NCI-H187 (cell line): ENCODE results near the gene DUSP10.

Experiments
- DNase-seq, 2 experiments: peaks; one replicate each; lab custom pipeline; 2025; lab: John Stamatoyannopoulos, UW

Gene DUSP10

GRCh38 chr1:221729771-221730330 lies 12.0 kb downstream of the DUSP10 start:
- DNase-seq = no peak

- no peak for DNase-seq
These were observed 13.8 kb downstream of the DUSP10 start for GRCh38 chr1:221728037-221728505.

DNA sequence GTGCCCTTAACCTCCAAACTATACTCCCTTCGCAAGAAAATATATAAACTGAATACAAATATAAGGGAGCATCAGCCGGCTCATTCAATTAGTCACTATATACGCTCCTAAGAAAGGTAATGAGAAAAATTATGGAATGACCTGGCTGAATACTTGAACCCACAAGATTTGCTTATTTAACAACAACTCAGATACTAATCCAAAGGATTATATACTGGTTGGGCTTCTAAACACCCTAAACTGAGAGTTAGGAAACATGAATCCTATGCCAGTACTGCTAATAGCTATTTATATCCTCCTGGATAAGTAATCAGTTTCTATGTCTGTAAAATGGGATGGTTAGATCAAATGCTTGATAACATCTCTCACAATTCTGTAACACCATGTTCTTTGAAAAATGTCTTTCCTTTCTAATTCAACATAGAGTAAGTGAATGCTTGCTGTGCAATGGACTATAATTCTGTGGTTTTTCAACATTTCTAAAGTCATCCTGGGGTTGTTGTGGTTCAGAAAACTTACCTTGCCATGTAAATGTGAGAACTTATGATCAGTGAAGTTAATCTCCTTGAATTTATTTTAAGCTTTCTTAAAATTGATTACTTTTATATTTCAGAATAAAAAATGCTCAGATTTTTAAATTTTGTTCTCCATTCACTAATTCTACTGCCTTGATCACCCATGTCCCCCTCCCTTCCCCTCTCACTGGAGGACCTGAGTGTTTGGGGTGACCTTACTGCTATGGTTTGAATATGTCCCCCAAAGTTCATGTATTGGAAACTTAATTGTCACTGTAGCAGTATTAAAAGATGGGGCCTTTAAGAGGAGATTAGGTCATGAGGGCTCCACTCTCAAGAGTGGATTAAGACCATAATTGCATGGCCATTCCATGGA lies 14.5 kb downstream of the DUSP10 start:
- no peak for DNase-seq

GRCh38 chr1:221725735-221726672 lies 15.9 kb downstream of the DUSP10 start:
- DNase-seq = no peak

DNA sequence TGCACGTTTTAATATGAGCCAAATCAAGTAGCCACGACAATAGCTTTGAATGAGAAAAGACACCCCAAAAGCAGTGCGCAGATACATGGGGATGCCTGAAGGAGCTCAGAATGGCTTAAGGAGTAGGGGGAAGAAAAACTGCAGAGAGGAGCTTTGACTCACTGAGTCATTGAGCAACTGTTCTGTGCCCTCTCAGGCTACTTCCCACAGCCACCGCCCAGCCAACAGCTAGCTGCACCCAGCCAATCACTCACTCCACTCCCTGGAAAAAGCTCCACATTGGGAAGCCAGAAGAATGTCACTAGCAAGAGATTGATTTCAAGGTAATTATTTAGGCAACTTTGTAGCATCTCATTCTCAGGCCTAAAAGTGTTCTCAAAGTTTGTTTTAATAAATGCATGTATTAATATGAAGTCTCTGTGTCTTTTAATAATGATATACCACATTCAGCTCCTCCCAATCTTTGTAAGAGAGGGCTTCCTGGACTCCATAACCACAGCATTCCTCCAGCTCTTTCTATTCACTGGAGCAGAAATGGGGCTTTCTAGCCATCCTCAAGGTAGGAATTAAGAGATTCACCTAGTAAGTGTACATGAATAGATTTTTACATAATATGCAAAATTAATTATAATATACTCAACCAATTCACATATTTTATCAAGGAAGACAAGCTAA lies 16.8 kb downstream of the DUSP10 start:
- DNase-seq = no peak

- DNase-seq = no peak
These were observed 18.0 kb downstream of the DUSP10 start for GRCh38 chr1:221723848-221724236.

DNA sequence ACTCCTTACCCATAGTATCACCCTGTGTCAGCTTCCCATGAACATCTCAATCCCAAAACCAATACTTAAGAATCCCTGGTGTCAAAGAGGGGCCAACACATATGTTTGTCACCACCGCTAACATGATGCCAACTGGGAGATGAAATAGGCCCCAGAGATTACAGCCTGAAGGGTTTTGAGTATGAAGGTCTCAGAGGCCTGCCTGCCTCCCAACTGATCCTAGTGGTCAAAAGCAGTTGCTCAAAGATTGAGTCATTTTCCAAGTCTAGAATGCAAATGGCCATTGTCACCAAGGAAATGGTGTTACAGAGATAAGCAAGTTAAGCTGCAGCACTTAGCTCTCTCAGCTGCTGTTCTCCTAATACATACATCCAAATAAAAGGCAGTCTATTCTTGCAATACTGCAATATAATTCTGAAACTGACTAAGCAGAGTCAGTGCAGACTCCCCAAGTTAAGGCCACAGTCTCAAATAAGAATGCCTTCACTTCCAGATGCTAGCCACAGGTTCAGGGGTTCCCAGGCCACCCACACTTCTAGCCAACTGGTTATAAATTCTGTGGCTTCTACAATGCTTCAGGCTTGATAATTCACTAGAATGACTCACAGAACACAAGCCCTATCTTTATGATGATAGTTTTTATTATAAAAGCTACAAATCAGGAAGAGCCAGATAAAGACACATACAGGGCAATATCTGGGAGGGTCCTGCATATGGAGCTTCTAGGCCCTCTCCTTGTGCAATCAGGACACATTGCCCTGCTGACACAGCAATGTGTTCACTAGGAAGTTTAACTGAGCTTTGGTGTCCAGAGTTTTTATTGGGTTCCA lies 18.7 kb downstream of the DUSP10 start:
- DNase-seq = no peak

DNA sequence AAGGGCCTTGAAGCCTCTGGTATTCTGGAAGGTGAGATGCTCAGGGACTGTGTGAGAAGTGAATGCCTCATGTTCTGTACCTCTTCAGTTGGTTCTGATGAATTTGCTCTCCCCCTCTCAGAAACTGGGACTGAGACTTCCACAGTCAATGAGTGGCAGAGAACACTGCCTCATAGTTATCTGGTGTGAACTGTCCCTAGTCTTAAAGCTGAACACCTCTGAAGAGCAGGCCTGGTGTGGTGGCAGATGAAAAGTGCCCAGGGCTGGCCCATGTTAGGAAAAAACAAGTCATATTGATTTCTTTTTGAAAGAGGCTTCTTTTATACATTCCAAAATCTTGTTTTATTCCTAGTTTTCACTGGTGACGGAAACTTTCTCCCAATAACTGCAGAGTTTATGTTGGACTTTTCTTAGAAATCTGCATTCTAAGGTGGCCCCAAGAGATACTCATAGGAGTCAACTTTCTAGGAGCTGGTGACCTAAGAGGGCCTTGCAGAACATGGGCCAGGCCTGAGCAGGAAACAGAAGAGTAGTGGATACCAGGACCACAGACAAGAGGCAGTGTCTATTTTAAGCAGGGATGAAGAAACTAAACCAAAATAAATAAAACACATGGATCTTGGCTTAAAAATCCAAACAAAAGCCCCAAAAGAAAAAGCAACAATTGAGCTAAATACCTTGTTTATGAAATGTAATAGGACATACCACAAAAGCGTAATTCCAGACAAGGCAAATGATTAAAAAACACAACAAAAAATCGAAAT lies 19.5 kb downstream of the DUSP10 start:
- DNase-seq = no peak

DNA sequence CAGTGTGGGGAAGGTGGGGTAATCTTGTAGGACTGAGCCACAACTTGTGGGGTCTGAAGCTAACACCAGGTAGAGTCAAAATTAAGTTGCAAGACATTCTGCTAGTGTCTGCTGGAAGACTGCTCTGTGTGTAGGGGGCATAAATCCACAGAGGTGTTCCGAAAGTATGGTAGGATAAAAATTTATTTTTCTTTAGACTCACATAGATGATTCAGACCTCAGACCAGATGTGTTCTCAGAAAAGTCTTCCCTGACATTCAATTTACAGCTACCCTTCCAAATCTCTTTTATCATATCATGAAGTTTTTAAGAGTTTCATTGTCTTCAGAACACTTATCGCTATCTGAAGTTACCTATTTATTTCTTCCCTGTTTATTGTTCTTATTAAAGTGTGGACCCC lies 21.3 kb downstream of the DUSP10 start:
- no peak for DNase-seq

DNA sequence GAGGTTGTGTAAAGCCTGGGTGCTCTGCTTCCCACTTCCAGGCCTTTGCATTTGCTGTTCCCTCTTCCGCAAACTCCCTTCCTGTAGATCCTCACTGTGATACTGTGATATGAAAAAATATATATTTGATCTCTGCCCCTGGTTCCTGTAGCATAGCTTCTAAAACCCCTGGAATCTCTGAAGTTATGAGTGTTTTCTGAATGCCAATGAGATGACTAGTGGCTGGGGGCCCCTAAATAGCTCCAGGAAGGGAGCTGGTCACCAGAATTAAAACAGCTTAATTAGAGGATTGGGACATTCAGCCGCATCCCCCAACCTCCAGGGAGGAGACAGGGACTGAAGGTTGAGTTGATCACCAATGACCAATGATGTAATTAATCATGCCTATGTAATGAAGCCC lies 21.9 kb downstream of the DUSP10 start:
- no peak for DNase-seq

- no peak for DNase-seq
These were observed 22.7 kb downstream of the DUSP10 start for GRCh38 chr1:221719278-221719597.

DNA sequence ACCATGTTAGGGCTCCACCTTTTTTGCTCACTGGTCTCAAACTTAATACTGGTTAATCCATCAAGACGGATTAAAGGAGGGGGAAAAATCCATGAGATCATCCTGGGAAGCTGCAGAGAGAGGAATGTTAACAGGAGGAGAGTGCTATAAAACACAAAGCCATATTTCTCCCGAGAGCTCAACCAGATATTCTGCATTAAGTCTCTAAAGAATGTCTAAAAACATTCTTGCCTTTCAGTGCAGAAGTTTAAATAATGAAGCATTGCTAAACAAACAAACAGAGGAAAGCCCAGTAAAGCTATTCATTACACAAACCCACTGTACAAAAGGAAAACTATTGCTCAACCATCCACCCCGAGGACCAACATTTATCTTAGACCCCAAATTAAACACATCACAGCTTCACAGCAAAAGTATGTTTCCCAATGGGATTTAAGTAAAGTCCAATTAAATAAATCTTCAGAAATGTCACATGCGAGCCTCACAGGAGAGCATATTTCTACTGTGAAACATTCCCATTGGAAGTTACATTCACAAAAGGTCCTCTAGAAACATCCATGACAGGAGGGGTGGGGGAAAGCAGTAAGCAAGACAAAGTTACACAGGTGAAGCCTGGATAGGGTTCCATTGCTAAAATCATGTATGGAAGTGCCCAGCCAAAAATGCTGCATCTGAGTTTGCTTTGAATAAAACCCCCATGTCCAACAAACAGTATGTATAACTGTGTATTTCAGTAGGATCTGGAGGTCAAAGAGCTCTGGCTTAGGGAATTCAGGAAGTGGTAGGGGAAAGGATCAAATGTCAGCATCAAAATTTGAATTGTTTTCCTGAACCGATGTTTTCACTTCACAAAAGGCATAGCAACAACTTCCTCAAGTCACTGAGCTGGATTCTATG lies 23.3 kb downstream of the DUSP10 start:
- DNase-seq = no peak

DNA sequence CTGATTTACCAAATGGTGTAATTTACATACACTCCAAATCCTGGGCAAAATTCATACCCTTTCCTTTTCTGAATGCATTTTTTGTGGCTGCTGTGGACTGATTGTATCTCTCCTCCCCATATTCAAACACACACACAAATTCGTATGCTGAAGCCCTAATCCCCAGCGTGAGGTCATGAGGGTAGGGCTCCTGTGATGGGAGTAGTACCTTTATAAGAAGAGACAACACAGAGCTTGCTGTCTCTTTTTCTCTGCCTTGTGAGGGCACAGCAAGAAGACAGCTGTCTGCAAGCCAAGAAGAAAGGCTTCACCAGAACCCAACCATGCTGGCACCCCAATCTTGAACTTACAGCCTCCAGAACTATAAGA lies 24.4 kb downstream of the DUSP10 start:
- DNase-seq = no peak

DNA sequence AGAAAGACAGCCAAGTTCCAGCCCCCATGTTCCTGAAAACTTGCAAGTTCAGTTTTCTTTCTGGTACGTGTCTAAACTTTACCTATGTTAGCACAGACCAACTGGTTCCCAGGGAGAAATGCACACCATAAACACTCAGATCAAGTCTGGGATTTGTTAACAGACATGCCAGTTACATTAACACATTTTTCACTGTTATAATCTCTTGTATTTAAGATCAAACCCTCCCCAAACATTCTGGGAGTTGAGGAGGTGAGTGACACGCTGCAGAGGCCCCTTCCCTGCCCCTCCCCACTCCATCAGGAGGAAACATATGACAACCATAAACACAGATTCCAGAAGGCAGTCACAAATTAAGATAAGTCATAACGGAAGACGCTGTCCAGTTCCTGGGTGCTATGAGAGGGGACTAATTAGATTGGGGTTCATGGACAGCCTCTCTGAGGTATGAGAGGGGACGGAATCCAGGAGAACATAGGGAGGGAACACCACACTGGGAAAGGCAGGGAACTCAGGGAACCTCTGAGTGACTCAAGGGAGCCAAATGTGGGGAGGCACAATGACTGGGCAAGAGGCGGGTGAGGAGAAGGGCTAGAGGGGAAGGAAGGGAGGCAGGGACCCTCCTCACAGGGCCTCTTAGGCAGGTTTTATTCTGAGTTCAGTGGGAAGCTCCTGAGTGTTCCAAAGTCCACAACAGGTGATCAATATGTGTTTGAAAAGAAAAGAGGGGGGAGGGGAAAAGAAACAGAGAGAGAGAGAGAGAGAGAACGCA lies 25.0 kb downstream of the DUSP10 start:
- DNase-seq = no peak

DNA sequence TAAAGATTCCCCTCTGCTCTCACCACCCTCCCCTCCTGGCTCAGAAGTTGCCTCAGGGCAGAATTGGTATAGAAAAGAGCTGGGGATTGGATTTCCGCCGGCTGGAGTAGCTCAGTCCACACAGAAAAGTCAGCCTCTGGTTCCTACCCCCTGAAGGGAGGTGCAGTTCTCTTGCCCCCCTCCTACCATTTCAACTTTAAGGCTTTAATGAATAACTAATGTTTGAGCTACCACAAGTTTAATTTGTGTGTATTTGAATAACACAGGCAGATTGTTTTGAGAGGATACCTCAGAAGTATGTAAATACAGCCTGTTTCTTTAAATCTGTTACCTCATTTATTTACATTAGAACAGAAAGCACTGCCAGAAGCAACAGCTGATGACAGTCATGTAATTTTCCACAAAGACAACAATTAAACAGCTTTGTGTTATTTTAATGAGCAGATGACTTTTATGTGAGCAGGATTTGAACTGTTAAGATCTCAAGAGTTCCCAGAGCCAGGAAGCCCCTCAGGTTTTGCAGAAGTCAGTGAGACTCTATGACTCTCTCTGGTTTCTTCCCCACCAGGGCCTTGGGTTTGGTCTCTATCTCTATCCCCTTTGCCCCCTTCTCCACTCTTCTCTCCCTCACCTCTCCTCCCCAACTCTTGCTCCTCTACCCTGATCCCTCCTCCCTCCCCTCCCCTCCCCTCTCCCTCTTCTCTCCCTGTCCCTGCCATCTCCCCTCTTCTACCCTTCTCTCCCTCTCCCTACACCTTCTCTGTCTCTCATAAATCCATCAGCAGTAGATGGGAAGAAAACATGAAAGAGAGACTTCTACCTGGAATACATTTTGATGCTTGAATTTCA lies 26.3 kb downstream of the DUSP10 start:
- DNase-seq = no peak

DNA sequence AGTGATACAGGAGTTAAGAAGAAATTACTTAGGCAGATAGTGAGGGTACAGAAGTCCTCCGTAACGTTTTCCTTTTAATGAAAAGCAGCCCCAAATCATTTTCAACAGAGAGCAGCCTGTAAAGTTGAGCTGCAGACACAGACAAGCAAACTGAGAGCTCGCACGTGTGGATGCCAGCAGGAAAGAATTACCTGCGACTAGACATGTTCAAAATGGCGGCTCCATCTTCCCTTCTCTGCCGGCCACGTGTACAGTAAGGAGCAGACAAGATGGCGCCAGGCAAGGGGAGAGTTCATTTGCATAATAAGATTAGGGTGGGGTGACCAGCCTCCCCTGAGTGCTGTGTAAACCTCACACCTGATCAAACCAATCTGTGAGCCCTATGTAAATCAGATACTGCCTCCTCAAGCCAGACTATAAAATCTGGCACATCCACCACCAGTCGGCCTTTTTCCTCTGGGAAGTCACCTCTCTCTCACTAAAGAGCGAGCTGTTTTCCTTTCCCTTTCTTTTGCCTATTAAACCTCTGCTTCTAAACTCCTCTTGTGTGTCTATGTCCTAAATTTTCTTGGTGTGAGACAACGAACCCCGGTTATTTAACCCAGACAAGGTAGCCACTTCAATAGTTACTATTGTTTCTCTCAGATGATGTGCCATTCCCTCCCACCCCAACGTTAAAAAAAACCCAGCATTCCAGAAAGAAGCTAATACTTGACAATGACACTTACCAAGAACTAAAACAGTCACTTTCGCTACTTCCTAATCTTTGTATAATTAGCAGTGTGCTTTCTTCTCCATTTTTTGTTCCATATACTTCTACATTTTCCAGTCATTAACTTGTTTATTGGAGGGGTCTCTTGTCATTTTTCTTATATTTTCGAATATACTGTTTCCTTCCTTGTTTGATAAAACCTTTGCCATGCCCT lies 27.4 kb downstream of the DUSP10 start:
- DNase-seq = no peak
